Measurements from ENCODE around the gene ARHGAP23.
A peak's percentile ranks its signal among the peaks of the same experiment; 100 is the strongest.

The ARHGAP23 gene

GRCh38 chr17:38428112-38428642, at the start of gene ARHGAP23:
Gene ARHGAP23, plus strand, starts transcription at chr17:38428464. Its CDS starts 22 bp downstream, at chr17:38428486.
- DNase-seq, result peak; percentile 29 to 37

- no peak for DNase-seq
Measured at GRCh38 chr17:38379448-38379847, 48.8 kb upstream of the ARHGAP23 start.

GRCh38 chr17:38395090-38395489, 33.2 kb upstream of the ARHGAP23 start:
- DNase-seq, result no peak

- no peak for DNase-seq
Measured at GRCh38 chr17:38397227-38397626, 31.0 kb upstream of the ARHGAP23 start.

GRCh38 chr17:38400286-38400685, 28.0 kb upstream of the ARHGAP23 start:
- no peak for DNase-seq

GRCh38 chr17:38401459-38401858, 26.8 kb upstream of the ARHGAP23 start:
- DNase-seq, result no peak

- no peak for DNase-seq
Measured at GRCh38 chr17:38402897-38403296, 25.4 kb upstream of the ARHGAP23 start.

GRCh38 chr17:38403491-38403890, 24.8 kb upstream of the ARHGAP23 start:
- no peak for DNase-seq

- no peak for DNase-seq
Measured at GRCh38 chr17:38404174-38404943, 23.9 kb upstream of the ARHGAP23 start.

- DNase-seq, result no peak
Measured at GRCh38 chr17:38405654-38406053, 22.6 kb upstream of the ARHGAP23 start.

- no peak for DNase-seq
Measured at GRCh38 chr17:38410201-38410600, 18.1 kb upstream of the ARHGAP23 start.

GRCh38 chr17:38415250-38416194, 12.7 kb upstream of the ARHGAP23 start:
- no peak for DNase-seq

GRCh38 chr17:38416840-38417209, 11.4 kb upstream of the ARHGAP23 start:
- DNase-seq, result no peak

- DNase-seq, result no peak
Measured at GRCh38 chr17:38417210-38417951, 10.9 kb upstream of the ARHGAP23 start.

- no peak for DNase-seq
Measured at GRCh38 chr17:38418062-38418692, 10.1 kb upstream of the ARHGAP23 start.

- no peak for DNase-seq
Measured at GRCh38 chr17:38418693-38419507, 9.4 kb upstream of the ARHGAP23 start.

GRCh38 chr17:38419508-38419981, 8.7 kb upstream of the ARHGAP23 start:
- no peak for DNase-seq

- DNase-seq, result no peak
Measured at GRCh38 chr17:38420518-38420917, 7.7 kb upstream of the ARHGAP23 start.

- DNase-seq, result no peak
Measured at GRCh38 chr17:38421171-38421841, 7.0 kb upstream of the ARHGAP23 start.

Measured in stimulated activated CD4-positive, alpha-beta T cell treated with anti-CD3 and anti-CD28 coated beads, Interleukin-4, amount 100 ng/mL, for 4 hours (primary cell).